C4-2B (cell line): ENCODE results near the gene ABCC2.

ENCODE experiments used
- H3K27ac ChIP-seq: fragments of 450-650 bp; 2 replicates; pipeline ENCODE4 v1.5.1; 2017
- ZFX ChIP-seq: fragments of 450-650 bp; IDR thresholded peaks from 2 replicates; pipeline ENCODE4 v1.6.1; 2017
- TF ChIP-seq, protein P1 (sequence below): fragments of 450-650 bp; conservative IDR thresholded peaks from 2 replicates; pipeline ENCODE4 v1.5.1; 2017; ENCODE audit warnings: mild to moderate bottlenecking

Gene ABCC2

GRCh38 chr10:99777918-99778714 lies 4.3 kb upstream of the ABCC2 start:
- no peak overlapping the region for H3K27ac ChIP-seq
- TF ChIP-seq ZFX = no peak
- TF ChIP-seq, protein P1, sequence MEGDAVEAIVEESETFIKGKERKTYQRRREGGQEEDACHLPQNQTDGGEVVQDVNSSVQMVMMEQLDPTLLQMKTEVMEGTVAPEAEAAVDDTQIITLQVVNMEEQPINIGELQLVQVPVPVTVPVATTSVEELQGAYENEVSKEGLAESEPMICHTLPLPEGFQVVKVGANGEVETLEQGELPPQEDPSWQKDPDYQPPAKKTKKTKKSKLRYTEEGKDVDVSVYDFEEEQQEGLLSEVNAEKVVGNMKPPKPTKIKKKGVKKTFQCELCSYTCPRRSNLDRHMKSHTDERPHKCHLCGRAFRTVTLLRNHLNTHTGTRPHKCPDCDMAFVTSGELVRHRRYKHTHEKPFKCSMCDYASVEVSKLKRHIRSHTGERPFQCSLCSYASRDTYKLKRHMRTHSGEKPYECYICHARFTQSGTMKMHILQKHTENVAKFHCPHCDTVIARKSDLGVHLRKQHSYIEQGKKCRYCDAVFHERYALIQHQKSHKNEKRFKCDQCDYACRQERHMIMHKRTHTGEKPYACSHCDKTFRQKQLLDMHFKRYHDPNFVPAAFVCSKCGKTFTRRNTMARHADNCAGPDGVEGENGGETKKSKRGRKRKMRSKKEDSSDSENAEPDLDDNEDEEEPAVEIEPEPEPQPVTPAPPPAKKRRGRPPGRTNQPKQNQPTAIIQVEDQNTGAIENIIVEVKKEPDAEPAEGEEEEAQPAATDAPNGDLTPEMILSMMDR = no peak

- TF ChIP-seq, protein P1 = no peak
- TF ChIP-seq ZFX = no peak
Measured at GRCh38 chr10:99779335-99779734, 3.1 kb upstream of the ABCC2 start.

GRCh38 chr10:99781734-99782429 lies 558 bp upstream of the ABCC2 start:
- TF ChIP-seq ZFX = no peak
- TF ChIP-seq, protein P1 = no peak
- no peak overlapping the region for H3K27ac ChIP-seq

More at GRCh38 chr10:99779335-99779734, 3.1 kb upstream of the ABCC2 start:
- H3K27ac ChIP-seq = no peak overlapping the region

GRCh38 chr10:99784016-99784726 lies 1.7 kb downstream of the ABCC2 start:
- H3K27ac ChIP-seq = no peak overlapping the region
- no peak for TF ChIP-seq ZFX
- TF ChIP-seq, protein P1 = no peak

- no peak overlapping the region for H3K27ac ChIP-seq
- no peak for TF ChIP-seq ZFX
- TF ChIP-seq, protein P1 = no peak
Measured at GRCh38 chr10:99784727-99785441, 2.4 kb downstream of the ABCC2 start.

DNA sequence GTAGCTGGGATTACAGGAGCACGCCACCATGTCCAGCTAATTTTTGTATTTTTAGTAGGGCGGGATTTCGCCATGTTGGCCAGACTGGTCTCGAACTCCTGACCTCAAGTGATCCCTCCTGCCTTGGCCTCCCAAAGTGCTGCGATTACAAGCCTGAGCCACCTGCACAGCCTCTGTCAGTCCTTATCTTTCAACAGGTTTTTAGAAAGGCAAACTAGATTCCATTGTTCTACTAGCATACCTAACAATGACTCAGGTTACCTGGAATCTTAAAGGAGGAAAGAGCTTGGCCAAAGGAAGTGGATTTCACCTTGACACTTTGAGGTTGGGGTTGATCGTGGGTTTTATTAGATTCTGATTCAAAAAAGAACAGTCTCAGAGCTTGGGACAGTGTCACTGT lies 3.2 kb downstream of the ABCC2 start:
- no peak for TF ChIP-seq ZFX
- TF ChIP-seq, protein P1 = no peak
- no peak overlapping the region for H3K27ac ChIP-seq
